ENCODE data around the gene TRAF4. TPM values are rescaled to one million over a fixed set of nuclear protein-coding genes. Genes with fewer than 3 reads are reported as not detected.
A peak's percentile ranks its signal among the peaks of the same experiment; 100 is the strongest.

The TRAF4 gene
- total and polyA plus RNA-seq, 9 of the 15 experiments (the other 6 are each of a cell fraction or from before 2014, with no cell fraction given), result 2.4 to 147 (median 72.4) TPM

- no peak; the same call in 1 of the 2 replicates for TF ChIP-seq CEBPG (CRISPR knock-in tag; IDR thresholded peaks at IDR 0.05)
- TF ChIP-seq CEBPG (tag; conservative IDR thresholded peaks at IDR 0.05 in 1 of 2, IDR thresholded peaks at IDR 0.05 in 1 of 2), result no peak
- no peak for TF ChIP-seq TAF9B (IDR thresholded peaks at IDR 0.05; ENCODE audit: partially characterized antibody)
- TF ChIP-seq MLLT1 (IDR thresholded peaks at IDR 0.05), result peak in 1 of 2 experiments; percentile 95; a peak in 2 of 4 replicates
- peak; percentile 69 for TF ChIP-seq SOX6 (IDR thresholded peaks at IDR 0.05)
- no peak for TF ChIP-seq GTF2B (IDR thresholded peaks at IDR 0.05; ENCODE audit: extremely low read depth, insufficient read length)
- TF ChIP-seq ELF2 (CRISPR knock-in tag; IDR thresholded peaks at IDR 0.05), result 0 out of 2 replicates have a peak, but pooled peaks have one; percentile 27
- no peak for TF ChIP-seq ZNF740 (CRISPR knock-in tag; IDR thresholded peaks at IDR 0.05)
- TF ChIP-seq ZNF740 (tag; IDR thresholded peaks at IDR 0.05), result no peak
- TF ChIP-seq ARHGAP35 (IDR thresholded peaks at IDR 0.05; ENCODE audit: partially characterized antibody), result no peak
- no peak for TF ChIP-seq GTF2F1 (IDR thresholded peaks at IDR 0.05; ENCODE audit: low read depth, low read length)
- 0 out of 6 replicates have a peak, but pooled peaks of 1 of the 3 experiments have one; percentile 21 for TF ChIP-seq ZBTB11 (CRISPR knock-in tag; IDR thresholded peaks at IDR 0.05)
- peak; percentile 48; the same call in 1 of the 2 replicates for TF ChIP-seq POLR2A (conservative IDR thresholded peaks at IDR 0.05)
- TF ChIP-seq ATF2 (CRISPR knock-in tag; IDR thresholded peaks at IDR 0.05), result no peak
- TF ChIP-seq ZNF41 (CRISPR knock-in tag; conservative IDR thresholded peaks at IDR 0.05), result no peak
- no peak for TF ChIP-seq SREBF1 (IDR thresholded peaks at IDR 0.05; ENCODE audit: borderline replicate concordance, low read depth, low read length)
Observed at GRCh38 chr17:28750178-28751047, 6.6 kb downstream of the TRAF4 start (continued).

Data from K562 (cell line).